HG03457 (cell line): ENCODE data around the gene CEP72.

Experiments used
- ATAC-seq: cut with Tn5 transposase; IDR thresholded peaks from one replicate; pipeline ENCODE4 v1.9.1; 2021; ENCODE audit warnings: moderate number of reproducible peaks; ENCODE audit not compliant: unreplicated experiment

Gene CEP72

DNA sequence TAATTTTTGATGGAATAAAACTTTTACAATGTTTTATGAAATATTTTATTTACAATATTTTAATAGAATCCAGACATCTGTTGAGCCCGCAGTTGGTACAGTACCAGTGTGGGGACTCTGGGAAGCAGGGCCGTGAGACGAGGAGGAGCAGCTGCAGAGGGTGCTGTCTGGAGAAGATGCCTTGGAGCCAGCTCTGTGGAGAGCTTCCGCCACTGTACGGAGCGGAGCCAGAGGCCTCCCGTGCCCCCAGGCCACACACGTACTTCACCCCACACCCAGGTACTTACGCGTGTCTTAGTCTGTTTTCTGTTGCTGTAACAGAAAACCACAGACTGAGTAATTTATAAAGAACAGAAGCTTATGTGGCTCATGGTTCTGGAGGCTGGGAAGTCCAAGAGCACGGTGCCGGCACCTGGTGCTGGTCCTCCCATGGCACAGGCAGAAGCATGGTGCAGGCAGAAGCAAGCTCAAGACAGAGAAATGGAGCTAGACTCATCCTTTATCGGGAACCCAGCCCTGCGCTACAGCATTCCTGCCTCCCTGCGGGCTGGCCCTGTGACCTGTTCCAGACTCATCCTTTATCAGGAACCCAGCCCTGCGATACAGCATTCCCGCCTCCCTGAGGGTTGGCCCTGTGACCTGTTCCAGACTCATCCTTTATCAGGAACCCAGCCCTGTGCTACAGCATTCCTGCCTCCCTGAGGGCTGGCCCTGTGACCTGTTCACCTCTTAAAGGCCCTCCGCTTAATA, 23.3 kb downstream of the CEP72 start:
- ATAC-seq = no peak

DNA sequence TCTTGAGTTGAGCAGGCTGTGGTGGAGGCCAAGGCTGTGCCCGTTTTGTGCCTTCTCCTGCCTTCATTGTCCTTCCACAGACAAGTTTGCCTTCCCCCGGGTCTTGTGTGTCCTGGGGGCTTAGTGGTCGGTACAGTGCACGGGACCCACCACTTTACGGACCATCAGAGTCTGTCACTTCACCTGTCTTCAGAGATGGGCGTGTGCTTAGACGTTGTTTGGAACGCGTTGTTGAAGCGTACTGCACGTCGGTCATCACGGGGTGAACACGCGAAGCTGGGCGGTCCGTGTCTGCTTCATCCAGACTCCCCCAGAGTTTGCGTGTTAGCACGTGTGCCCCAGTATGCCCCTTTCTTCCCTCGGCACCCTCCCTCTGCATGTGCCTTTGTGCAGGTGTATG, 24.8 kb downstream of the CEP72 start:
- ATAC-seq = no peak

DNA sequence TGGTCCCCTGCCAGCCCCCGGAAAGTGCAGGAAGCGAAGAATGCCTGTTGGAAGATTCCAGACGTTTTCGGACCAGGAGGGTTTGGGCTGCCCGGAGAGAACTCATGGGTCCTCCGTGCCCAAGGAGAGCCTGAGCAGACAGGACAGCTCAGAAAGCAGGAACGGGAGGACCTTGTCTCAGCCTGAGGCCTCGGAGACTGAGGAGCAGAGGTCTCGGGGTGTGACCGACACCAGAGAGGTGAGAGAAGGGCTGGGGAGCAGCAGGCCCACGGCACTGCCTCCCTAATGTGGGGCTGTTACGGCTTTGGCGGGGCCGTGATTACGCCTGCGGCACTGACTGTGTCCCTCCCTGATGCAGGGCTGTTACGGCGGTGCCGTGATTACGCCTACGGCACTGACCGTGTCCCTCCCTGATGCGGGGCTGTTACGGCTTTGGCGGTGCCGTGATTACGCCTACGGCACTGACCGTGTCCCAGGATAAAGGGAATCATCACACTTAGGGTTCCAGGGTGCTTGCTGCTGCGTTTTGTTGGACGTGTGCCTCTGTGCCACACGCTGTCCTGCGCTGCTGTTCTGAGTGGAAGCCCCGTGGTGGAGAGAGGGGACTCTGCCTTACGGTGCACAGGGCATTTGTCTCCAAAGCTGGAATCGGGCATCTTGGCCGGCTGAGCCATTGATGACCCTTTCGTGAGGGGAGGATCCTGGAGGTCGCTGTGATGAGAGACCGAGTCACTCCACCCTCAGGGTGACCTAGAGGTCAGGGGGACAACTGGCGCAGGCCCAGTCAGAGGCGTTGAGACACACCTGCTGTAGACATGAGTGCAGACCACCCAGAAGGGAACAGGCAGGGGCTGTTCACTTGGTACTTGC, 25.7 kb downstream of the CEP72 start:
- no peak for ATAC-seq

DNA sequence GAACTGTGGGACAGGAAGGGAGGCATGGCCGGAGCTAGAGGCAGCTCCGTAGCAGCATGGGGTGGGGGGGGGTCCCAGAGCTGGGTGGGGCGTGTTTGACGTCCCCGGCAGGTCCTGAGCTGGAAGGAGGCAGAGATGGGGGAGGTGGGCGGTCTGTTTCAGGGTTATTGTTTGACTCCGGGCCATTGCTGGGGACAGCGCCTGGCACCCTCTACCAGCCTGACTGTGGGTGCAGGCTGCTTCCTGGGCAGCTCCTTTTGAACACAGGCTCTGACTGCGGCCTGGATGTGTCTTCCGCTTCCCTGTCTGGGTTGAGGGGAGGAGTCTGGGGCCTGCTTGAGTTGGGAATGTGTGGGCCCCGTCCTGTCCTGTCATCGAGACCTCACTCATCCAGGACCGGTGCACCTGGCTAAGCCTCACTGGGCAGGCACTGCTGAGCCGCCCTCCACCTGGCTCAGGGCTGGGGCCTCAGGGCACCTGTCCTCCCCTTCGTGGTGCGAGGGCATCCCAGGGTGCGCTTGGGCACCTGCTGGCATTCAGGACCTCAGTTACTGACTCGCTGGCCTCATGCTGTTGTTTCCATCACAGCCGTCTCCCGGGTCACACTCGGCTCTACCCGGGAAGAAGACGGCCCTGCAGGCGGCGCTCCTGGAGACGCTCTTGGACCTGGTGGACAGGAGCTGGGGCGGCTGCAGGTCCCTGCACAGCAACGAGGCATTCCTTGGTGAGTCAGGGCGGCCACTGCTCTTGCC, 26.5 kb downstream of the CEP72 start:
- ATAC-seq = no peak

DNA sequence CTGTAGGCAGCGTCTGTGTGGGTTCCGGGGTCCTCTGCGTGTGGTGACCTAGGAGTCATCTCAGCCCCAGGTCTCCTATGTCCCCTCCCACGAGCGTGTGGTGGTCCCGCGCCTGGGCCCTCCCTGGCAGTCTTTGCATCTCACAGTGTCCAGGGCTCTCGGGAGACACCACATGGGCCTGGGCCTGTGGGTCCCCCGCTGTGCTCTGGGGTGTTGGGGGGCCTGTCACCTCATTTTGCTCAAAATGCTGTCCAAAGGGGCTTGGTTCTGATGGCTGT, 27.1 kb downstream of the CEP72 start:
- ATAC-seq = no peak

DNA sequence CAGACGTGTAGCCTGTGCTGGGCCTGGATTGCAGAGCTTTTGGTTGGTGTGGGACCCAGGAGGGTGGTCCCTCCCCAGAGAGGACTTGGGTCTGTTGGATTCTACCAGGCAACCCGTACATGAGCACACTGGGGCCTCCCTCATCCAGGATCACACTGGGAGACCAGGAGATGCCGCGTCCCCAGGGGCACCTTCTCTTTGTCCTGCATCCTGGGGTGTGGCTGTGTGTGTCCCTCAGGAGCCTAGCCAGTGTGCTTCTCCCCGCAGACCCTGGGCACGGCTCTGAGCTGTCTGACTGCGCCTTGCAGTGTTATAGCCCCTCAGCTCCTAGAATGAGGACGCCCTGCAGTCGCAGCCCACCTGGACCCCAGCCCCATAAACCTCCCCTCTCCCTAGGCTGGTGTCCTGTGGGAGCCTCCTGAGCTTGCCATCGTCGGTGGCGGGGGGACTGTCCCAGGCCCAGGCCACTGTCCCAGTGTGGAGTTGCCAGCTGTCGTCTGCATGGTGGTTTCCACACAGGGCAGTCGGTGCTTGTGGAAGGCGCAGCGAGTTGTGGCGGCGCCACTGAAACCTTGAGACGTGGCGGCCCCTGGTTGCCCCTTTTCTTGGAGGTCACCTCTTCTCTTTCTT, 27.6 kb downstream of the CEP72 start:
- ATAC-seq = no peak

DNA sequence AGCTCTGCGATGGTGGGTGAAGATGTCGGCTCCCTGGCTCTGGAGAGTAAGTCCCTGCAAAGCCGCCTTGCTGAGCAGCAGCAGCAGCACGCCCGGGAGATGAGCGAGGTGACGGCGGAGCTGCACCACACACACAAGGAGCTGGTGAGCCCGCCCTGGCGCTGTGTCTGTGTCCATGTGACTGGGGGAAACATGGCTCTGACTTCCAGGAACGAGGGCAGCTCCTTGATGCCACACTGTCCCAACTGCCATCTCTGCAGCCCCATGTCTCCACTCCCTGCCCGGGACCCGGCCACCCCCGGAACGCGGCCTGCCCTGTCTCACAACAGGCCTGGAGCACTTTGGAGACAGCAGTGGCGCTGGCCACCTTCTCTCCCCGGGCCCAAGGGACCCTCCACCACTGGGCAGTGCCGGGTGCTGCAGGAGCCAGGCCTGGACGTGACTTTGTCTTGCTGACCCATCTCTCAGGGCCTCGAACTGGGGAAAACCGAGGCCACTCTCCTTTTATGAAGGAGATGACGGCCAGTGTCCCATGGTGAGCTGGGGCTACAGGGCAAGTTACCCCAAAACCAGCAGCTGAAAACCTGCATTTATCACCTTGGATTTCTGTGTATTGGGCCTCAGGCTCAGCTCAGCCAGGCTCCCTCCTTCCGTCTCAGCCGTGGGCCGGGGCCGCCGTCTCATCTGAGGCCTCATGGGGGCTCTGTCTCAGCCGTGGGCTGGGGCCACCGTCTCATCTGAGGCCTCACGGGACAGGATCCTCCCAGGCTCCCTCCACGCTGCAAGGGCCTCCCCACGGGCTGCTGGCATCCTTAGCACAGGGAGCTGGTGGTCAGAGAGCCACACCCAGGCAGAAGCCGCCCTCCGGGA, 28.6 kb downstream of the CEP72 start:
- no peak for ATAC-seq

DNA sequence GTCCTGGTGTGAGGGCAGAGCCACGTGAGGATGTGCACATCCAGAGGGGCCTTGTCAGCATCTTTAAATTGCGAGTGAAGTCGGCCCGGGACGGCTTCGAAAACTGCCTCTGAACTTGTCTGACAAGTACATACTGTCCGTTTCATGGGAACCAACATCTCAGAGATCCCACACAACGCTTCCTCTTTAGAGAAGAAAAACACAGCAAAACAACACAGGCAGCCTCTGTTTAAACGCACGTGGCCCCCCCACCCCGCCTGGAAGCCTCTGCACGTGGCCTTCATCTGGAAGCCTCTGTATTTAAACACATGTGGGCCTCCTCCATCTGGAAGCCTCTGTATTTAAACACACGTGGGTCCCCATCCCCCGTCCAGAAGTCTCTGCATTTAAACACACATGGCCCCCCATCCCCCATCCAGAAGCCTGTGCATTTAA, 29.2 kb downstream of the CEP72 start:
- no peak for ATAC-seq

DNA sequence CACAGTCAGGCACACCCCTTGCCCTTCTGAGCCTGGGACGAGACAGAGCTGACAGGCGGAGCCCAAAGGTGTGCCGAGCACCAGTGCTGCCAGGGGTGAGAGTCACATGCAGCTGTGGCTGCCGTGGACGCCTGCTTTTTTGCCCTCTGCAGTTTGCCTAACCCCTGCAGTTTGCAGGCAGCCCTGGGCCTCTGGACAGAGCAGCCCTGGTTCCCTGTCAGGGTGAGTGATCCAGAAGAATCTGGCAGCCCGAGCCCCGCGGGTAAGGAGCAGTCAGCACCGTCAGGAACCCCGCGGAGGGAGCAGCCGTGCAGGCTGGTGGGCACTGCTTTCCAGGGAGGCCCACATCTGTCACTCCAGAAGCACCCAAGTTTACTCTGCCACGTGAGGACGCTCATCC, 30.3 kb downstream of the CEP72 start:
- no peak for ATAC-seq

DNA sequence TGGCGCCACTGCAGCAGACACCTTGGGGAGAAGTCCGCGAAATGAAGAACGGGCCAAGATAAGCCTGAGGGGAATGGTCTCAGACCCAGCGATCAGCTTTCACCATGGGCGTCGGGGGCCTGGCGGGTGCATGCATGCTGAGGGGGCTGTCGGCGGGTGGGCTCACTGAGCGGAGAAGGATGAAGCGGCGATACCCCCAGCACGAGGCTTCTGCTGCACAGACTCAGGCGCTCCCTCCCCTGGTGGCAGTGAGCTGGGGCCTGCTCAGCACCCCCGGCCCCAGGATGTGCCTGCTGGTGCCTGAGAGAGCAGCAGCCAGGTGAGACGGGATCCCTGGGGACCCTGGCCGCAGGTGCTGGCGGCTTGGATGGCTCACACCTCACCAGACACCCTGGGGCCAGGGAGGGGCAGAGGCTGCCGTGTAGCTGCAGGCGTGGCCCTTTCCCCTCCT, 31.2 kb downstream of the CEP72 start:
- ATAC-seq = no peak

DNA sequence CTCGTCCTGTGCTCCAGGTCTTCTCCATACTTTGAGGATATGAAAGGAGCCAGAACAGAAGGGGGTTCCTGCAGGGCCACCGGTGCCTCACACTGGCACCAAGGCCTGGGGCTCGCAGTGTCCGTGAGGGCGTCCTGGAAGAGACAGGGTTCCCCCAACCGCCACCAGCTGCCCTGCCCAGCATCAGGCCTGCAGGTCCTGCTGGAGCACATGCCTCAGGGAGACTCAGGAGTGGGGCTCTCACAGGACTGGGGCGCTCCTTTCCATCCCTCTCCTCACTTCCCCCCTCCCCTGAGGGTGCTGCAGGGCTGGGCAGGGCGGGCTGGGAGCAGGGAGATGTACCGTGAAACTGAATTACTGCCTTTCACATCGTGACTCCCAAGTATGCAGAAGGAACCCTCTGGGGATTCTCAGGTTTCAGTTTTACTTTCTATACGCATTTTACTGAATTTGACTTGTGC, 31.7 kb downstream of the CEP72 start:
- ATAC-seq = no peak

DNA sequence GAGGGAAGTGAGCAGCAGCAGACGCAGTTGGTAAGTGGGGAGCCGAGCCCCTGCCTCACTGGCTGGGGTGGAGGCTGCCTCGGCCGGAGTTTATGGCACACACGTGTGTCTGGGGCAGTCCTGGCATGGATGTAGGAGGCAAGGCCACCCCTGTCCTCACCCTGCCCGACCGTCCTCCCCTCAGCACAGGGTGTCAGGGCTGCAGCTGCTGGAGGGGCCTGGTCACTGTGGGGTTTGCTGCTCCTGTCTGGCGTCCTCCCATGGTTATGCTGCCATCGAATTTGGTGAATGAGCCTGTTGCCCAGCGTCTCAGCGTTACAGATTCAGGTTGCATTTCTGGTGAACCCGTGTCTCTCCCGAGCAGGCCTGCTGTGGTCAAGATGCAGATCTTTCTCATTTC, 32.4 kb downstream of the CEP72 start:
- no peak for ATAC-seq

DNA sequence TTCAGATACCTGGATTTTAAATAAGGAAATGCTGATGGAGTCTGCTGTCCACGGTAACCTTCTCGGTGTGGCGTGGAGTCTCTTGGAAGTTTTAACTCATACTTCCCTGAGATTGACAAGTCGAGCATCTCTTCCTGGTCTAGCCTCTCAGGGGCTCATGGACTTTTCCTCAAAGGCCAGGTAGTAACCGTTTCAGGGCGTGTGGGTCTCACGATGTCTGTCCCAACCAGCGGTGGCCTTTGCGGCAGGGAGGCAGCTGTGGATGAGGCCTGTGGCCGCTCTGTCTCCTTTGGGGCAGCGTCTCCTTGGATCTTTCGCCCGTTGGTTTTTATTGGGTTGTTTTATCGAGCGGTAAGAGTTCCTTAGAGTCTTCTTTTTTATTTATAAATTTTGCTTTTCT, 32.8 kb downstream of the CEP72 start:
- no peak for ATAC-seq

DNA sequence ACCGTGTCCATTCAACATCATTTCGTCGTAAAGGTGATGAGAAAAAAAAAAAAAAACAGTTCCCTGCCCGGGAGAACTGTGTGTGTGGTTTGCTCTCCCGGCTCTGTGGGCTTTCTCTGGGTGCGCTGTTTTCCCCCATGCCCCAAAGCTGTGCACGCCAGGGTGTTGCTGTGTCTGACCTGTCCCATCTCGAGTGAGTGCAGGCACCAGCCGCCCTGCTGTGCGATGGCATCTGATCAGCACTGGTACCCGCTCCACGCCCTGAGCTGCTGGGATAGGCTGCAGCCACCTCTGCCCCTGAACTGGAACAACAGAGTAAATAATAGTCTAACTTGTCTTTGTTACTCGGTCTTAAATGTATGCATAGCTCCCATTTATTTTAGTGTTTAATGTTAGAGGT, 33.3 kb downstream of the CEP72 start:
- no peak for ATAC-seq

DNA sequence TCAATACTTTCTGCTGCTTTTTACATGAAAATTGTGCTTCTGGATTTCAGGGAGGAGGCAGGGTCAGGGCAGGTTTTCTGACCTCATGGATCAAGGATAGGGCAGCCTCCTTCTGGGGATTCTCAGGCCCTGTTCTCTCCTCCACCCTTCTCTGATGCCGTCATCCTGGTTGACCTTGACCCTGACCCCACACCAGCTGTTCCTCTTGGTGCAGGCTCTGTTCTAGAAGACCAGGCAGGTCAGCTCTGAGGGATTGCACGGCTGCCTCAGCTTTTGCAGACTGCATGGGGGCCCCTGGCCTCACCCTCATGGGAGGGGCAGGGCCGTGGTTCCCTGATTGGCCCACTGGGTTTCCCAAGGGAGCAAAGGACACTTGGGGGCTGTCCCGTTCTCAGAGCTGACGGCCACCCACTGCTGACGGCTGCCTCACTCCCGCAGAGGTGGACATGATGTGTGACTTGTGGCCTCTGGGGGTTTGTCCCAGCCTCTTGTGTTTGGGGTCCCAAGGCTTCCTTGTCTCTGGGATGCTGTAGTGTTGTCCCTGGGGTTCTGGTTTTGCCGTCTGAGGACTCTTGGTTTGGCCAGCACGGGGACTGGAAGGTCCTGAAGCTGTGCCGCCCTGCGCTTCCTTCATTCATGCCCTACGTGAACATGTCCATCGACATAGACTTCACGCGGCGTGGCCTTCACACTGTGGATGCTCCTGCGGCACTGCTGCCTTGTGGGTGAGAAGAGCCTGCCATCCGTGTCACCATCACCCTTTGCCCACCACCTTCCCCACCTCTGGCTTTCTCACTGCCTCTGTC, 34.5 kb downstream of the CEP72 start:
- no peak for ATAC-seq

DNA sequence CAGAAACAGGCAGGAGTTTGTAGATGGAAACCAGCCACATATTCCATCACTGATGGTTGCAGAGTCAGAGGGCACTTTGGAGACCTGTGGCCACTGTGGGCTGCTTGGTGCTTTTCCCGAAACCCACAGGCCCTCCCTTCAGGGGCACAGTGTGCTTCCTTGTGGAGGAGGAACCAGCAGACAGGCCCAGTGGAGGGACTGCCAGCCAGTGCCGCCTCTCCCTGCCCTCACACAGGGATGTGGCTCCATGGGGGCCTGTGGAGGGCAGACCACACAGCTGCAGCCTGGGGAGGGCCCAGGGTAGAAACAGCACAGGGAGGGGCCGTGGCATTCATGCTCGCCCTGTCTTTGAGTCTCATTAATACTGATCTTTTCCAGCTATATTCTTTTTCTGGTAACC, 35.2 kb downstream of the CEP72 start:
- no peak for ATAC-seq

DNA sequence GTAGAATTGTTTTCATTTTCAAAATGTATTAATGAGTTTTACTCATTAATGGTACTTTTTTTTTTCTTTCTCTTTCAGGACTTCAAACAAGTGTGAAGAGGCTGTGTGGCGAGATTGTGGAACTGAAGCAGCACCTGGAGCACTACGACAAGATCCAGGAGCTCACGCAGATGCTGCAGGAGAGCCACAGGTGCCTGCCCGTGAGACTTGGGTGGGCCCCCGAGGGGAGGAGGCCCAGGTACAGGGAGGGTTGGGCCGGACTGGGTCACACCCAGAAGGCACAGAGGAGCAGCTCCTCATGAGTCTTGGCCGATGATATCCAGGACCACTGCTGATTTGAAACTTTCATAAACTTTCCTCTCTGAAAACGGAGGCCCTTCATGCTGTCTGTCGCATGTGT, 35.6 kb downstream of the CEP72 start:
- ATAC-seq = no peak

DNA sequence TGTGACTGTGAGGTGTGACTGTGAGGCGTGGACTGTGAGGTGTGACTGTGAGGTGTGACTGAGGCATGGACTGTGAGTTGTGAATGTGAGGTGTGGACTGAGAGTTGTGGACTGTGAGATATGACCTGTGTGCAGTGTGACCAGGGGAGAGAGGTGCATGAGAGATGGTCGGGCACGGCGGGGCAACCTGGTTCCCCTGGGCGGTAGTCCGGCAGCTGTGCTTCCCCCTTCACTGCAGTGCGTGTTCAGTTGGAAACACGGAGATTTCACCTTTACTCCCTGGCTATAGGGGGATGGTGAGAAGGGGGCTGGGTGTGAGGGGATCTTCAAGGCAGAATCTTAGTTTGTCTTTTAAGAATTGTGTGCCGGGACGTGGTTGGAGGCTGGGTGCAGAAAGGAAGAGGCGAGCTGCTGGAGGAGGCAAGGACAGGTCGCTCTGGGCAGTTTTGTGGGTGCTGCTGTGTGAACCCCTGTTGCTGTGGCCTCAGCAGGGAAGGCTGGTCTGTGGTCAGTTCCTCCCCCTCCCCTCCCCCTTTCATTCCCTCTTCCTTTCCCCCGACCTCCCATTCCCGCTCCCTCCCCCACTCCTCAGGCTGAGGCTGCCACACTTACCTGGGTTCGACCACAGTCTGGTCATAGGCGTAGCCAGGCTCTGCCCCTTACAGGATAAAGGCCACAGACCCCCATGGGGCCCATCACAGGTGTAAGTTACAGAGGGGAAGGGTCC, 39.3 kb downstream of the CEP72 start:
- ATAC-seq = no peak

DNA sequence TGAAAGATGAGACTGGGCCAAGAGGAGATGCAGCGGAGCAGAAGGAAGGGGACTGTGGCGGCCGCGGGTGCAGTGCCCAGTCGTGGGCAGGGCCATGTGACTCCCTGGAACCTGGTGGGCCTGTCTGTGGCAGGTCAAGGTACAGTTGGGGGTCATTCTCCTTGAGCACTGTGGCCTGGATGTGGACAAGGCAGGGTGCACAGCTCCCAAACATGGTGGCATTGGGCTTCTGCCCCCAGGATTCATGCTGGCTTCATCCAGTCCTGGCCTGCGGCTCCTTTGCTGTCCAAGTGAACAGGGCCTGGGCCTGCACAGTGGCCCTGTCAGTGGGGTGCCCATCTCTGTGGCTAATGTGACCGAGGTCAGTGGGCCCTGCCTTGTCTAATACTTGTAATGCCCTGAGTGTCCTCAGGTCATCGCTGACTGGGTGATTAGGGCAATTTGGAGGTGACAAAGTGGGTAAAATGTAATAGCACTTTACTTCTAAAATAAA, 39.9 kb downstream of the CEP72 start:
- ATAC-seq = no peak
